ENCODE data around the gene CELF3. TPM values are rescaled to one million over a fixed set of nuclear protein-coding genes. Genes with fewer than 3 reads are reported as not detected.

Gene CELF3
- total and polyA plus RNA-seq, 2 of the 13 experiments (the other 11 are each of a cell fraction or from before 2014, with no cell fraction given) = not detected

- 0 out of 2 replicates have a peak, but pooled peaks have one; percentile 39 for TF ChIP-seq TRAFD1 (CRISPR knock-in tag; IDR thresholded peaks at IDR 0.05; ENCODE audit: borderline replicate concordance)
- 0 out of 2 replicates have a peak, but pooled peaks have one; percentile 67 for TF ChIP-seq KLF12 (CRISPR knock-in tag; IDR thresholded peaks at IDR 0.05; ENCODE audit: borderline replicate concordance)
- no peak for TF ChIP-seq NAIF1 (CRISPR knock-in tag; IDR thresholded peaks at IDR 0.05; ENCODE audit: borderline replicate concordance)
- peak; percentile 69 to 72 for TF ChIP-seq POLR2A (IDR thresholded peaks at IDR 0.05; ENCODE audit: insufficient read depth in 1 of 2, low read depth in 2 of 2, low read length in 2 of 2)
- TF ChIP-seq ZNF724P (CRISPR knock-in tag; IDR thresholded peaks at IDR 0.05; ENCODE audit: borderline replicate concordance) = no peak
- TF ChIP-seq GFI1 (CRISPR knock-in tag; IDR thresholded peaks at IDR 0.05; ENCODE audit: borderline replicate concordance) = no peak; the same call in 1 of the 2 replicates
- TF ChIP-seq ZSCAN22 (CRISPR knock-in tag; IDR thresholded peaks at IDR 0.05) = no peak
- peak; percentile 87 for TF ChIP-seq ZNF574 (CRISPR knock-in tag; IDR thresholded peaks at IDR 0.05)
- TF ChIP-seq RBM22 (optimal IDR thresholded peaks at IDR 0.05; ENCODE audit: low read length) = no peak
- 0 out of 2 replicates have a peak, but pooled peaks have one; percentile 53 for TF ChIP-seq ZHX2 (IDR thresholded peaks at IDR 0.05; ENCODE audit: low read depth)
- no peak for TF ChIP-seq ZHX2 (CRISPR knock-in tag; IDR thresholded peaks at IDR 0.05; ENCODE audit: borderline replicate concordance)
- TF ChIP-seq FOXC1 (CRISPR knock-in tag; IDR thresholded peaks at IDR 0.05; ENCODE audit: borderline replicate concordance) = peak; percentile 15; the same call in 1 of the 2 replicates
- no peak for TF ChIP-seq ZNF839 (CRISPR knock-in tag; IDR thresholded peaks at IDR 0.05; ENCODE audit: borderline replicate concordance)
- TF ChIP-seq MTA3 (CRISPR knock-in tag; IDR thresholded peaks at IDR 0.05) = no peak
- no peak; the same call in 1 of the 2 replicates for TF ChIP-seq ZNF572 (CRISPR knock-in tag; IDR thresholded peaks at IDR 0.05)
Observed at GRCh38 chr1:151762941-151763921, 46.6 kb upstream of the CELF3 start, which contains the start of gene MRPL9 (continued).
